Measurements from ENCODE around the gene CHTOP. TPM values are rescaled to one million over a fixed set of nuclear protein-coding genes. Genes with fewer than 3 reads are reported as not detected.
A peak's percentile ranks its signal among the peaks of the same experiment; 100 is the strongest.
"Not testable (repeated sequence)": the region's sequence is repeated elsewhere in the genome, so short reads cannot be mapped to it uniquely, and the experiment has no call there.

Gene CHTOP
- total and polyA plus RNA-seq, 4 experiments from 2014 or later: 42.2 to 149 (median 110) TPM

GRCh38 chr1:153633161-153633753 lies 609 bp upstream of the CHTOP start:
- Mint-ChIP-seq H3K4me3 (peak overlapping the region; percentile 94 to 100 (median 98)), H3K27me3 (no peaks in the 10 kb centered on the region), H3K4me1 (peaks cover 26 to 51% (median 39%) of the 10 kb centered on the region in 4 donors), H3K36me3 (peaks cover 14 to 32% of the 10 kb centered on the region in 2 donors), H3K9me3 (peaks cover 0 to 3% (median 0%) of the 10 kb centered on the region in 8 donors), H3K27ac (peak overlapping the region; percentile 98 to 100 (median 100))
- Histone ChIP-seq H3K4me1 (ENCODE audit: insufficient read depth, low read length) (peaks cover 35% of the 10 kb centered on the region), H3K4me3 (ENCODE audit: low read length in 2 of 2) (peak overlapping the region in 1 of 2 donors; percentile 99), H3K27me3 (ENCODE audit: insufficient read depth, low read length) (no peaks in the 10 kb centered on the region), H3K9me3 (ENCODE audit: control insufficient read depth in 1 of 2, low read length in 2 of 2) (no peaks in the 10 kb centered on the region), H3K36me3 (ENCODE audit: insufficient read depth, low read length) (peaks cover 25% of the 10 kb centered on the region), H3K27ac (ENCODE audit: low read depth, low read length) (peak overlapping the region; percentile 100)
- ChIA-PET POLR2A (ENCODE audit: partially characterized antibody) (interaction anchor here (0.8 to 3.1 kb wide), 23 partner anchors 13 to 358 kb away, joined by 3 to 80 read pairs (median 6); partner anchors contain the start of genes CRTC2, ILF2, INTS3 and JTB), CTCF (ENCODE audit: partially characterized antibody) (interaction anchor here (0.9 to 2.5 kb wide), 10 partner anchors 10 to 122 kb away, joined by 3 to 12 read pairs (median 6); partner anchors contain the start of genes S100A4 and S100A6)
- peak in 1 of 5 donors; percentile 46 for DNase-seq
- intact Hi-C loops (cut with micrococcal nuclease): loop anchor here (2.0 to 5.0 kb wide), 3 partner anchors 66 to 358 kb away; partner anchors contain the start of gene RPS27

DNA sequence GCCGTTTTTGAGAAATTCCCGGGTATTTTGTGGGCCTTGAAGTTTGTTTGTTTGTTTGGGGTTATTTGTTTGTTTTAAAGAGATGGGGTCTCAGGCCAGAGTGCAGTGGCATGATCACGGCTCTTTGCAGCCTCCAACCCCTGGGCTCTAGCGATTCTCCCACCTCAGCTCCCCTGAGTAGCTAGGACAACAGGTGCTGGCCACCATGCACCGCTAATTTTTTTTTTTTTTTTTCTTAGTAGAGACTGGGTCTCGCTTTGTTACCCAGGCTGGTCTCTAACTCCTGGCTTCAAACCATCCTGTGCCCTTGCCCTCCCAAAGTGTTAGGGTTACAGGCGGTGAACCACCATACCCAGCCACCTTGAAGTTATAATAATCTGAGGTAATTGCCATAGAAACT lies 2.0 kb downstream of the CHTOP start:
- peaks cover 27 to 55% (median 42%) of the 10 kb centered on the region in 4 donors for H3K4me1 Mint-ChIP-seq
- H3K27ac Mint-ChIP-seq: peak overlapping the region in 6 of 7 donors; percentile 65 to 100 (median 90)
- DNase-seq: no peak
- ChIA-PET POLR2A (ENCODE audit: partially characterized antibody) (interaction anchor here (0.6 to 3.1 kb wide), 5 partner anchors 10 to 319 kb away, joined by 4 to 80 read pairs (median 33); partner anchors contain the start of genes ILF2, INTS3 and SNAPIN), CTCF (ENCODE audit: partially characterized antibody) (interaction anchor here (1.5 to 2.5 kb wide), 2 partner anchors 12 to 91 kb away, joined by 6 to 7 read pairs; partner anchors contain the start of gene S100A4)
- peaks cover 46% of the 10 kb centered on the region for H3K4me1 ChIP-seq (ENCODE audit: insufficient read depth, low read length)
- H3K9me3 Mint-ChIP-seq: peaks cover 0 to 3% (median 0%) of the 10 kb centered on the region in 8 donors
- H3K27me3 ChIP-seq (ENCODE audit: insufficient read depth, low read length): no peaks in the 10 kb centered on the region
- H3K4me3 Mint-ChIP-seq: peak overlapping the region; percentile 79 to 100 (median 98)
- no peaks in the 10 kb centered on the region for H3K9me3 ChIP-seq (ENCODE audit: control insufficient read depth in 1 of 2, low read length in 2 of 2)
- H3K36me3 ChIP-seq (ENCODE audit: insufficient read depth, low read length): peaks cover 47% of the 10 kb centered on the region
- H3K36me3 Mint-ChIP-seq: peaks cover 16 to 52% of the 10 kb centered on the region in 2 donors
- no peak overlapping the region for H3K4me3 ChIP-seq (ENCODE audit: low read length in 2 of 2)
- intact Hi-C loops (cut with micrococcal nuclease): loop anchor here (2.0 kb wide), 2 partner anchors 91 kb away; partner anchors contain the start of gene S100A4
- no peaks in the 10 kb centered on the region for H3K27me3 Mint-ChIP-seq
- peak overlapping the region; percentile 40 for H3K27ac ChIP-seq (ENCODE audit: low read depth, low read length)

- H3K36me3 Mint-ChIP-seq: peaks cover 21 to 57% of the 10 kb centered on the region in 2 donors
- H3K4me1 Mint-ChIP-seq: peaks cover 31 to 59% (median 45%) of the 10 kb centered on the region in 4 donors
- intact Hi-C loops (cut with micrococcal nuclease): no loop called here
- H3K27ac Mint-ChIP-seq: peak overlapping the region in 4 of 7 donors; percentile 36 to 98 (median 68)
- ChIA-PET CTCF (ENCODE audit: partially characterized antibody) (no interaction called here), POLR2A (ENCODE audit: partially characterized antibody) (interaction anchor here (3.1 kb wide), 1 partner anchor 9 kb away, joined by 80 read pairs; no protein-coding TSS in a partner anchor)
- peaks cover 50% of the 10 kb centered on the region for H3K4me1 ChIP-seq (ENCODE audit: insufficient read depth, low read length)
- no peak overlapping the region for H3K4me3 ChIP-seq (ENCODE audit: low read length in 2 of 2)
- no peaks in the 10 kb centered on the region for H3K27me3 ChIP-seq (ENCODE audit: insufficient read depth, low read length)
- peak overlapping the region in 7 of 8 donors; percentile 70 to 100 (median 87) for H3K4me3 Mint-ChIP-seq
- no peak for DNase-seq
- H3K9me3 Mint-ChIP-seq: peaks cover 0 to 3% (median 0%) of the 10 kb centered on the region in 8 donors
- no peak overlapping the region for H3K27ac ChIP-seq (ENCODE audit: low read depth, low read length)
- H3K9me3 ChIP-seq (ENCODE audit: control insufficient read depth in 1 of 2, low read length in 2 of 2): no peaks in the 10 kb centered on the region
- no peaks in the 10 kb centered on the region for H3K27me3 Mint-ChIP-seq
- H3K36me3 ChIP-seq (ENCODE audit: insufficient read depth, low read length): peaks cover 52% of the 10 kb centered on the region
Measured at GRCh38 chr1:153636312-153636711, 2.4 kb downstream of the CHTOP start.

DNA sequence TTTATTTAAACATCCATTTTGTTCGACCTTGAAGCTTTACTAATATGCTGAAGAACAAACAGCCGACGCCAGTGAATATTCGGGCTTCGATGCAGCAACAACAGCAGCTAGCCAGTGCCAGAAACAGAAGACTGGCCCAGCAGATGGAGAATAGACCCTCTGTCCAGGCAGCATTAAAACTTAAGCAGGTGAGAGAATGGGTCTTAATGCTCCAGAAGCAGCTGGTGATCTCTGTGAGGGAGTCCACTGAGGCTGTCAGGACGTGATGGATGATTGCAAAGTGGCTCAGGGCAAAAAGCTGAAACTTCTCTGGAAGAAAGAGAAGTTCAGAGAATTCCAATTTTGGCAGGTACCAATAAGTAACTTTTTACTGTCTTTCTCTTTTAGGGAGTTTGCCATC lies 4.4 kb downstream of the CHTOP start:
- no peaks in the 10 kb centered on the region for H3K9me3 ChIP-seq (ENCODE audit: control insufficient read depth in 1 of 2, low read length in 2 of 2)
- Mint-ChIP-seq H3K4me1 (peaks cover 31 to 60% (median 46%) of the 10 kb centered on the region in 4 donors), H3K27ac (peak overlapping the region in 2 of 7 donors; percentile 60 to 84), H3K36me3 (peaks cover 33 to 76% of the 10 kb centered on the region in 2 donors), H3K4me3 (no peak overlapping the region), H3K27me3 (no peaks in the 10 kb centered on the region), H3K9me3 (peaks cover 0 to under 1% (median 0%) of the 10 kb centered on the region in 8 donors)
- intact Hi-C loops (cut with micrococcal nuclease): no loop called here
- H3K4me1 ChIP-seq (ENCODE audit: insufficient read depth, low read length): peaks cover 56% of the 10 kb centered on the region
- H3K27me3 ChIP-seq (ENCODE audit: insufficient read depth, low read length): no peaks in the 10 kb centered on the region
- ChIA-PET POLR2A (ENCODE audit: partially characterized antibody) (interaction anchor here (1.4 to 2.2 kb wide), 3 partner anchors 9 to 21 kb away, joined by 6 to 13 read pairs (median 9); partner anchors contain the start of gene SNAPIN), CTCF (ENCODE audit: partially characterized antibody) (interaction anchor here (1.7 to 2.0 kb wide), 2 partner anchors 14 to 127 kb away, joined by 4 to 5 read pairs; no protein-coding TSS in a partner anchor)
- DNase-seq: no peak
- peaks cover 71% of the 10 kb centered on the region for H3K36me3 ChIP-seq (ENCODE audit: insufficient read depth, low read length)
- H3K27ac ChIP-seq (ENCODE audit: low read depth, low read length): no peak overlapping the region
- no peak overlapping the region for H3K4me3 ChIP-seq (ENCODE audit: low read length in 2 of 2)

DNA sequence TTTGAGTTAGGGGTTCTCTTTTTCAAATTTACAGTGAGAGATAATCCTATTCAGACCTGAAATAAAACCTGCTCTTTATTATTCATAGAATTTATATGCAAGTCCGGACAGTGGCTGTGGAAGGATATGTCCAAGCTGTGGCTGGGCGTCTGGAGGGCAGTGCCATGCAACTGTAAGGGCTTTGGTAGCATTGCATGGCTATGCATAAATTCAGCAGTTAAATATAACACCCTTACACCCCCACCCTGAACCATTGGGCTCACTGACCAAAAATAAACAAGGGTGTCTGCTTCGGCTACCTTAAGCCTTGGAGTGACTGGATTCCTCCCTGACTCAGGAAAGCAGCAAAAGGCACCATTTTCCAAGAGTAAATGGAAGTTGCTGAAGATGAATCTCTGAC lies 5.4 kb downstream of the CHTOP start:
- Mint-ChIP-seq H3K4me1 (peaks cover 35 to 64% (median 47%) of the 10 kb centered on the region in 4 donors), H3K36me3 (peaks cover 42 to 80% of the 10 kb centered on the region in 2 donors), H3K9me3 (no peaks in the 10 kb centered on the region), H3K4me3 (no peak overlapping the region), H3K27ac (no peak overlapping the region), H3K27me3 (no peaks in the 10 kb centered on the region)
- Histone ChIP-seq H3K27ac (ENCODE audit: low read depth, low read length) (no peak overlapping the region), H3K4me1 (ENCODE audit: insufficient read depth, low read length) (peaks cover 61% of the 10 kb centered on the region), H3K4me3 (ENCODE audit: low read length in 2 of 2) (no peak overlapping the region), H3K36me3 (ENCODE audit: insufficient read depth, low read length) (peaks cover 80% of the 10 kb centered on the region), H3K27me3 (ENCODE audit: insufficient read depth, low read length) (no peaks in the 10 kb centered on the region), H3K9me3 (ENCODE audit: control insufficient read depth in 1 of 2, low read length in 2 of 2) (no peaks in the 10 kb centered on the region)
- ChIA-PET CTCF (ENCODE audit: partially characterized antibody) (interaction anchor here (0.9 to 2.0 kb wide), 4 partner anchors 12 to 128 kb away, joined by 3 to 5 read pairs (median 4); partner anchors contain the start of genes S100A1 and S100A13), POLR2A (ENCODE audit: partially characterized antibody) (interaction anchor here (1.3 to 1.7 kb wide), 2 partner anchors 17 to 20 kb away, joined by 4 to 9 read pairs; partner anchors contain the start of gene SNAPIN)
- no peak for DNase-seq
- intact Hi-C loops (cut with micrococcal nuclease): no loop called here

GRCh38 chr1:153640213-153640612 lies 6.3 kb downstream of the CHTOP start:
- H3K4me3 ChIP-seq (ENCODE audit: low read length in 2 of 2); intact Hi-C loops (cut with micrococcal nuclease); H3K27me3 Mint-ChIP-seq; H3K4me3 Mint-ChIP-seq; H3K27ac ChIP-seq (ENCODE audit: low read depth, low read length); H3K27ac Mint-ChIP-seq; H3K27me3 ChIP-seq (ENCODE audit: insufficient read depth, low read length); H3K9me3 Mint-ChIP-seq; DNase-seq; H3K9me3 ChIP-seq (ENCODE audit: control insufficient read depth in 1 of 2, low read length in 2 of 2): not testable (repeated sequence)
- ChIA-PET CTCF (ENCODE audit: partially characterized antibody) (interaction anchor here (0.9 to 1.5 kb wide), 2 partner anchors 13 to 20 kb away, joined by 3 to 4 read pairs; partner anchors contain the start of genes S100A1 and S100A13), POLR2A (ENCODE audit: partially characterized antibody) (interaction anchor here (1.3 to 1.4 kb wide), 2 partner anchors 12 to 16 kb away, joined by 3 to 4 read pairs; no protein-coding TSS in a partner anchor)
- Histone ChIP-seq H3K36me3 (ENCODE audit: insufficient read depth, low read length) (peaks cover 89% of the 10 kb centered on the region), H3K4me1 (ENCODE audit: insufficient read depth, low read length) (peaks cover 65% of the 10 kb centered on the region)
- Mint-ChIP-seq H3K4me1 (peaks cover 38 to 65% (median 48%) of the 10 kb centered on the region in 4 donors), H3K36me3 (peaks cover 49 to 83% of the 10 kb centered on the region in 2 donors)

All from CD4-positive, alpha-beta memory T cell (primary cell).